HL-60 (cell line): ENCODE measurements around the gene SLC22A23.

ENCODE experiments used
- DNase-seq, 2 experiments: peaks; one replicate each; pipeline ENCODE4 v3.0.0-alpha.2; 2010 to 2020; ENCODE audit warnings: low read depth in 1 of 2, low spot score in 1 of 2
- H3K27ac ChIP-seq: fragments of 250-450 bp; sonication (Bioruptor Pico); replicated peaks from 2 replicates; pipeline ENCODE4 v1.5.1; 2020; ENCODE audit warnings: mild to moderate bottlenecking, moderate library complexity
- H3K27me3 ChIP-seq: fragments of 250-450 bp; sonication (Bioruptor Pico); 2 replicates; pipeline ENCODE4 v1.5.1; 2021; ENCODE audit warnings: mild to moderate bottlenecking, moderate library complexity; ENCODE audit not compliant: insufficient read depth, poor library complexity, severe bottlenecking
- H3K4me3 ChIP-seq: replicated peaks from 2 replicates; pipeline ENCODE4 v1.5.1; 2011; ENCODE audit warnings: mild to moderate bottlenecking, control low read depth, low read length; ENCODE audit not compliant: insufficient read depth
- GABPA ChIP-seq: IDR thresholded peaks from 2 replicates; pipeline ENCODE4 v1.6.1; 2012; ENCODE audit warnings: low read depth
- POLR2AphosphoS5 ChIP-seq: IDR thresholded peaks from 2 replicates; pipeline ENCODE4 v1.6.1; 2012; ENCODE audit warnings: low read depth
- SPI1 ChIP-seq: IDR thresholded peaks from 2 replicates; pipeline ENCODE4 v1.6.1; 2012; ENCODE audit warnings: low read depth, mild to moderate bottlenecking, borderline replicate concordance
- TF ChIP-seq, protein P1 (sequence below): IDR thresholded peaks from one replicate; pipeline ENCODE4 v1.5.1; 2011; ENCODE audit warnings: low read length, control low read depth, inconsistent platforms; ENCODE audit not compliant: insufficient read depth
- TF ChIP-seq, protein P2 (sequence below): IDR thresholded peaks from 2 replicates; pipeline ENCODE4 v1.6.1; 2012; ENCODE audit warnings: low read depth; ENCODE audit not compliant: insufficient replicate concordance

The SLC22A23 gene

DNA sequence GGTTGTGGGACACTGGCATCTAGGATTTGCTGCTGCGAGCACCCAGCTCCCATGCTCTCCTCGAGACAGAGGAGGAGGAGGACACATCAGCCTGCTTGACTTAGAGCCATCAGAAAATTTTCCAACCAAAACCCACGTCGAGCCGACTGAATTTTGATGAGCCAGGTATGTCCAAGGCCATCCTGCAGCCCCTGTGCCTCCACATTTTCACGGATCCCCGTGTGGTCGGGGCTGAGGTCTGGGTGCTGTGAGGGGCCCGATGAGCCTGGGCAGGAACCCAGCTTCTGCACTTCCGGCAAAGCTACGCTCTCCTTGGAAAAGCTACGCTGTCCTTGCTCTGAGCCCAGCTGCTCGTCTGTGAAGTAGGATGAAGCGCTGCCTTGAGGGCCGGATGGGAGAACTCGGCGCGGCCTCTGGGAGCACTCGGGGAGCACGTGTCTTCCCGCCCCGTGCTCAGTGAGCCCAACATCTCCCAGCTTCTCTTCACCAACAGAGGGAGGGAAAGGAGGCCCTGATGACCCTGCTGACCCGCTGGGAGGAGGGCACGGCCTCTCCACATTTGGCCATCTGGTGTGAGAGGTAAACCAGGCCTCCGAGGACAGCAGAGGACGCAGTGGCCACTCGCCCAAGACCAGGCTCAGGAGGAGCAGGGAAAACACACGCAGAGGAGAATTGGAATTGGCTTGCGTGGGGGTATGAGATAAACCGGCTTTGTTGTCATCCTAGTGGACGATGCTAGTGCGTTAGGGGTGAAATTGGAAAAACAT lies 164.2 kb downstream of the SLC22A23 start:
- no peak for DNase-seq
- Histone ChIP-seq H3K4me3 (no peak overlapping the region), H3K27me3 (peaks cover 2% of the 10 kb centered on the region), H3K27ac (no peak overlapping the region)
- no peak for TF ChIP-seq GABPA

DNA sequence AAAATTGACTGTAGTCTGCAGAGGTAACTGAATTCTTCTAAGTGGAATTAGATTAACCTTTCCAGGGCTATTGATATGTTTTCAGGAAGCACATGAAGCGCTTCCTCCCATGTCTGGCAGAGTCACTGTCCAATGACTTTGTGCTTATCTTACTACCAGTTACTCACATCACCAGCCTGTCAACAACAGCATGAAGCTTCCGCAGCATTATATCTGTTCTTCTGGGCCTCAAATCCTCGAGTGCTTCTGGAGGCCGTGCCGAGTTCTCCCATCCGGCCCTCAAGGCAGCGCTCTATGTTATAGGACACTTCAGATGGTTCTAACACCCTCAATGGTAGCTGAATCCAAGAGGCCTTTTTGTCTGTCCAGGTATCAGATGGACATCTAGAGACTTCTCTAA lies 164.9 kb downstream of the SLC22A23 start:
- DNase-seq, result no peak
- Histone ChIP-seq H3K27me3 (peaks cover 2% of the 10 kb centered on the region), H3K27ac (no peak overlapping the region), H3K4me3 (no peak overlapping the region)
- TF ChIP-seq, protein P1, sequence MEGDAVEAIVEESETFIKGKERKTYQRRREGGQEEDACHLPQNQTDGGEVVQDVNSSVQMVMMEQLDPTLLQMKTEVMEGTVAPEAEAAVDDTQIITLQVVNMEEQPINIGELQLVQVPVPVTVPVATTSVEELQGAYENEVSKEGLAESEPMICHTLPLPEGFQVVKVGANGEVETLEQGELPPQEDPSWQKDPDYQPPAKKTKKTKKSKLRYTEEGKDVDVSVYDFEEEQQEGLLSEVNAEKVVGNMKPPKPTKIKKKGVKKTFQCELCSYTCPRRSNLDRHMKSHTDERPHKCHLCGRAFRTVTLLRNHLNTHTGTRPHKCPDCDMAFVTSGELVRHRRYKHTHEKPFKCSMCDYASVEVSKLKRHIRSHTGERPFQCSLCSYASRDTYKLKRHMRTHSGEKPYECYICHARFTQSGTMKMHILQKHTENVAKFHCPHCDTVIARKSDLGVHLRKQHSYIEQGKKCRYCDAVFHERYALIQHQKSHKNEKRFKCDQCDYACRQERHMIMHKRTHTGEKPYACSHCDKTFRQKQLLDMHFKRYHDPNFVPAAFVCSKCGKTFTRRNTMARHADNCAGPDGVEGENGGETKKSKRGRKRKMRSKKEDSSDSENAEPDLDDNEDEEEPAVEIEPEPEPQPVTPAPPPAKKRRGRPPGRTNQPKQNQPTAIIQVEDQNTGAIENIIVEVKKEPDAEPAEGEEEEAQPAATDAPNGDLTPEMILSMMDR, result no peak
- TF ChIP-seq, protein P2, sequence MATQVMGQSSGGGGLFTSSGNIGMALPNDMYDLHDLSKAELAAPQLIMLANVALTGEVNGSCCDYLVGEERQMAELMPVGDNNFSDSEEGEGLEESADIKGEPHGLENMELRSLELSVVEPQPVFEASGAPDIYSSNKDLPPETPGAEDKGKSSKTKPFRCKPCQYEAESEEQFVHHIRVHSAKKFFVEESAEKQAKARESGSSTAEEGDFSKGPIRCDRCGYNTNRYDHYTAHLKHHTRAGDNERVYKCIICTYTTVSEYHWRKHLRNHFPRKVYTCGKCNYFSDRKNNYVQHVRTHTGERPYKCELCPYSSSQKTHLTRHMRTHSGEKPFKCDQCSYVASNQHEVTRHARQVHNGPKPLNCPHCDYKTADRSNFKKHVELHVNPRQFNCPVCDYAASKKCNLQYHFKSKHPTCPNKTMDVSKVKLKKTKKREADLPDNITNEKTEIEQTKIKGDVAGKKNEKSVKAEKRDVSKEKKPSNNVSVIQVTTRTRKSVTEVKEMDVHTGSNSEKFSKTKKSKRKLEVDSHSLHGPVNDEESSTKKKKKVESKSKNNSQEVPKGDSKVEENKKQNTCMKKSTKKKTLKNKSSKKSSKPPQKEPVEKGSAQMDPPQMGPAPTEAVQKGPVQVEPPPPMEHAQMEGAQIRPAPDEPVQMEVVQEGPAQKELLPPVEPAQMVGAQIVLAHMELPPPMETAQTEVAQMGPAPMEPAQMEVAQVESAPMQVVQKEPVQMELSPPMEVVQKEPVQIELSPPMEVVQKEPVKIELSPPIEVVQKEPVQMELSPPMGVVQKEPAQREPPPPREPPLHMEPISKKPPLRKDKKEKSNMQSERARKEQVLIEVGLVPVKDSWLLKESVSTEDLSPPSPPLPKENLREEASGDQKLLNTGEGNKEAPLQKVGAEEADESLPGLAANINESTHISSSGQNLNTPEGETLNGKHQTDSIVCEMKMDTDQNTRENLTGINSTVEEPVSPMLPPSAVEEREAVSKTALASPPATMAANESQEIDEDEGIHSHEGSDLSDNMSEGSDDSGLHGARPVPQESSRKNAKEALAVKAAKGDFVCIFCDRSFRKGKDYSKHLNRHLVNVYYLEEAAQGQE, result no peak
- TF ChIP-seq SPI1 (no peak), GABPA (no peak), POLR2AphosphoS5 (no peak)

DNA sequence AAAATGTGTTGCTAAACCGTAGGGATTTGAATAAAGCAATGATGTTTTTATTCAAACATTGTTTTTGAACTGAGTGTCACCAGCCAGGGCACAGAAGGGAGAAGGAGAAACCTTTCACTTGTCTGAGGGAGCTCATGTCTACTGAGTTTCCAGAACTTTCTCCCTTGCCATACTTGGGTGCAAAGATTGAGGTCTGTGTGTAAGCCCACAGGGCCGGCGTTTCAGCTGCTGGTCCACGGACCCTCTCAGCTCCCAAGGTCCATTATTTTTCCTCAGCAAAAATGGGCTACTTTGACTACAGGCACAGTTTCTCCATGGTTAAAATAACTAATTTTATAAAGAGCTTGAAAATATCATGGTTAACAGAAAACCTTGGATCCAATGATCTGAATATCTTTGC lies 165.5 kb downstream of the SLC22A23 start:
- Histone ChIP-seq H3K27ac (no peak overlapping the region), H3K4me3 (no peak overlapping the region), H3K27me3 (peaks cover 2% of the 10 kb centered on the region)
- no peak for TF ChIP-seq GABPA
- no peak for TF ChIP-seq SPI1
- no peak for TF ChIP-seq POLR2AphosphoS5
- TF ChIP-seq, protein P2, result no peak
- TF ChIP-seq, protein P1, result no peak
- no peak for DNase-seq

DNA sequence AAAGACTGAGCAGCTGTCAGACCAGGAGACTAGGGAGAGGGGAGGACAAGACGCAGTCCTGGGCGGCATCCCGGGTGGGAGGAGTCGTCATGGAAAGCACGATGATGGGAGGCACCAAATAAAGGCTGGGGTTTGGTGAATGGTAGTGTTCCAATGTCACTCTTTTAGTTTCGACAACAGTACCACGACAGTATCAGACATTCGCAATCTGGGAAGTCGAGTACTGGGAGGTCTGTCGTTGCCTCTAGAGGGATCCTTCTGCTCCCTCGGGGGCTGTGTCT lies 166.0 kb downstream of the SLC22A23 start:
- no peak for DNase-seq
- Histone ChIP-seq H3K27me3 (peaks cover 2% of the 10 kb centered on the region), H3K4me3 (no peak overlapping the region), H3K27ac (no peak overlapping the region)
- TF ChIP-seq, protein P2, result no peak
- TF ChIP-seq, protein P1, result no peak
- TF ChIP-seq POLR2AphosphoS5 (no peak), SPI1 (no peak), GABPA (no peak)
